Measurements from ENCODE around the gene MEX3A. TPM values are rescaled to one million over a fixed set of nuclear protein-coding genes. Genes with fewer than 3 reads are reported as not detected.

Gene MEX3A
- total and polyA plus RNA-seq, 2 of the 8 experiments (the other 6 are each of a cell fraction or from before 2014, with no cell fraction given): 34.1 to 52.4 TPM

DNA sequence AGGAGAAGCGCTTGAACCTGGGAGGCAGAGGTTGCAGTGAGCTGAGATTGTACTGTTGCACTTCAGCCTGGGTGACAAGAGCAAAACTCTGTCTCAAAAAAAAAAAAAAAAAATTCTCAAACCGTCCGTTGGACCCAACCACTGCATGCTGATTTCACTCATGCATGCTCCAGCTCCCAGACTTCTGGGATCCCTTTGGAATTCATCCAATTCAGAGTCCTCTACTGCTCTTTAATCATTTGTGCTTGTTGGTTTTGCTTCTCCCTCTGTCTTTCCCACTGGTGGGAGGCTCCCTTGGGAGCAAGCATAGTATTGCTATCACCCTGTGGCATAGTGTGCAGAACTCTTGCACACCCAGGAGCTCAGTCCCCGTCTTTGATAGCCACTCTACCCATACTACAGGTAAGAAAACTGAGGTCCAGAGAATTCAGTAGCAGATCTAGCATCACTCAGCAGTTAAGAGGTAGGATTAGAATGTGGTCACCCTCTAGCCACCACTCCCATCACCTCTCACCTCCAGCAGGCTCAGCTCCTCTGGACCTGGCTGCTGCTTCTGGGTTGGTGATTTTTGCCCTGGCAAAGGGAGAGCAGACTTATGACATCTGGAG, 29.2 kb upstream of the MEX3A start:
- peaks cover 0 to 2% (median 0%) of the 10 kb centered on the region in 4 experiments; a peak in 1 of 7 replicates for H3K27me3 ChIP-seq (replicated peaks in 1 of 4; ENCODE audit: control insufficient read depth in 3 of 4, extremely low read depth in 1 of 4, insufficient read depth in 3 of 4, low read length in 3 of 4)
- WGBS, 2 experiments (ENCODE audit: extremely low coverage in 1 of 2, insufficient coverage in 1 of 2, insufficient read length in 1 of 2, insufficient replicate concordance in 2 of 2, low coverage in 1 of 2, low lambda C conversion rate in 2 of 2, missing lambda C conversion rate in 1 of 2): 84% methylated on average over 4 of the region's 4 CpGs; no CpG with 5 or more reads in 1 of the 2 experiments
- H3K4ac ChIP-seq (replicated peaks; ENCODE audit: insufficient read length, low read depth, low read length): no peak overlapping the region
- no peaks in the 10 kb centered on the region for H3K9me3 ChIP-seq (ENCODE audit: insufficient read depth in 2 of 2, low read depth in 1 of 2, low read length in 1 of 2)
- H3K9ac ChIP-seq (replicated peaks in 1 of 4; ENCODE audit: extremely low read depth in 1 of 4, low read depth in 3 of 4, low read length in 3 of 4): no peak overlapping the region
- ChIA-PET POLR2A (ENCODE audit: partially characterized antibody) (interaction anchor here (0.6 to 28.0 kb wide), 7 partner anchors 9 to 291 kb away, joined by 3 to 763 read pairs (median 3); partner anchors contain the start of genes MEX3A and SLC25A44), CTCF (ENCODE audit: partially characterized antibody) (interaction anchor here (1.0 to 42.4 kb wide), 5 partner anchors 15 to 114 kb away, joined by 3 to 1994 read pairs (median 8); partner anchors contain the start of gene MEX3A)
- H2AK5ac ChIP-seq (ENCODE audit: low read depth, low read length): no peak overlapping the region
- TF ChIP-seq RAD21 (IDR thresholded peaks at IDR 0.05 in 1 of 2, conservative IDR thresholded peaks at IDR 0.05 in 1 of 2; ENCODE audit: low read depth in 2 of 2, low read length in 2 of 2) (no peak), KDM1A (IDR thresholded peaks at IDR 0.05; ENCODE audit: borderline replicate concordance, low read length) (peak; percentile 49; the same call in 1 of the 2 replicates)
- H3K4me2 ChIP-seq (ENCODE audit: insufficient read depth in 1 of 2, low read depth in 2 of 2, low read length in 2 of 2): no peak overlapping the region
- no peak overlapping the region for H2BK20ac ChIP-seq (ENCODE audit: low read length)
- no peak overlapping the region for H2BK120ac ChIP-seq (replicated peaks; ENCODE audit: low read depth, low read length)
- peaks cover 8 to 11% of the 10 kb centered on the region in 2 experiments for H4K20me1 ChIP-seq (replicated peaks in 1 of 2; ENCODE audit: control insufficient read depth in 1 of 2, insufficient read depth in 2 of 2, low read length in 2 of 2)
- no peak overlapping the region for H4K5ac ChIP-seq (ENCODE audit: insufficient read length, low read depth, low read length)
- no peak for FAIRE-seq
- H2BK15ac ChIP-seq (ENCODE audit: low read length): no peak overlapping the region
- H3K27ac ChIP-seq (ENCODE audit: low read depth, low read length): no peak overlapping the region
- H3K56ac ChIP-seq (replicated peaks; ENCODE audit: insufficient read length, low read depth, low read length): no peak overlapping the region
- H4K8ac ChIP-seq (ENCODE audit: extremely low read depth, insufficient read depth, low read length): no peak overlapping the region
- no peaks in the 10 kb centered on the region for H3K36me3 ChIP-seq (ENCODE audit: control insufficient read depth in 2 of 4, insufficient read depth in 4 of 4, low read length in 3 of 4)
- peaks cover 13% of the 10 kb centered on the region for H3K23me2 ChIP-seq (ENCODE audit: low read depth, low read length)
- H3K79me1 ChIP-seq (ENCODE audit: low read depth, low read length): 0 out of 2 replicates have a peak, but pooled peaks cover 2% of the 10 kb centered on the region
- H3K18ac ChIP-seq (ENCODE audit: extremely low read depth, low read length): no peak overlapping the region
- H3K4me3 ChIP-seq (ENCODE audit: extremely low read depth in 1 of 4, insufficient read depth in 2 of 4, low read depth in 3 of 4, low read length in 4 of 4): no peak overlapping the region
- H2AFZ ChIP-seq (ENCODE audit: low read length): no peak overlapping the region
- no peaks in the 10 kb centered on the region; a peak in 1 of 4 replicates for H3K79me2 ChIP-seq (ENCODE audit: control insufficient read depth in 1 of 2, insufficient read depth in 2 of 2, low read length in 2 of 2)
- no peak for DNase-seq (ENCODE audit: low read depth in 1 of 2, low spot score in 2 of 2)
- H2BK5ac ChIP-seq (ENCODE audit: low read depth, low read length): no peak overlapping the region
- H3K23ac ChIP-seq (ENCODE audit: insufficient read length): no peak overlapping the region
- no peak overlapping the region for H3K14ac ChIP-seq (ENCODE audit: insufficient read length)
- H4K91ac ChIP-seq (replicated peaks; ENCODE audit: insufficient read length, low read length): no peak overlapping the region
- peaks cover 10 to 23% (median 19%) of the 10 kb centered on the region in 4 experiments for H3K4me1 ChIP-seq (replicated peaks in 1 of 4; ENCODE audit: control insufficient read depth in 3 of 4, insufficient read depth in 4 of 4, low read length in 3 of 4)
- peak overlapping the region; percentile 52; the same call in 1 of the 2 replicates for H2BK12ac ChIP-seq (ENCODE audit: low read depth, low read length)

Measured in H1 (cell line).